Measurements from ENCODE around the gene HIVEP2.

Gene HIVEP2

GRCh38 chr6:142810952-142811514, 133.9 kb downstream of the HIVEP2 start:
- no peak for DNase-seq

GRCh38 chr6:142809947-142810346, 135.0 kb downstream of the HIVEP2 start:
- no peak for DNase-seq

GRCh38 chr6:142808405-142809061, 136.4 kb downstream of the HIVEP2 start:
- no peak for DNase-seq

- DNase-seq: no peak
Measured at GRCh38 chr6:142805042-142805441, 139.9 kb downstream of the HIVEP2 start.

- no peak for DNase-seq
Measured at GRCh38 chr6:142804490-142804889, 140.5 kb downstream of the HIVEP2 start.

- no peak for DNase-seq
Measured at GRCh38 chr6:142803495-142804058, 141.4 kb downstream of the HIVEP2 start.

- no peak for DNase-seq
Measured at GRCh38 chr6:142803032-142803431, 141.9 kb downstream of the HIVEP2 start.

- no peak for DNase-seq
Measured at GRCh38 chr6:142802124-142802523, 142.9 kb downstream of the HIVEP2 start.

GRCh38 chr6:142800240-142800639, 144.7 kb downstream of the HIVEP2 start:
- no peak for DNase-seq

- DNase-seq: no peak
Measured at GRCh38 chr6:142799639-142800038, 145.3 kb downstream of the HIVEP2 start.

GRCh38 chr6:142797159-142797558, 147.8 kb downstream of the HIVEP2 start:
- no peak for DNase-seq

GRCh38 chr6:142796571-142796970, 148.4 kb downstream of the HIVEP2 start:
- no peak for DNase-seq

- no peak for DNase-seq
Measured at GRCh38 chr6:142796024-142796423, 149.0 kb downstream of the HIVEP2 start.

GRCh38 chr6:142794424-142794823, 150.6 kb downstream of the HIVEP2 start:
- DNase-seq: no peak

GRCh38 chr6:142790257-142790656, 154.7 kb downstream of the HIVEP2 start:
- no peak for DNase-seq

GRCh38 chr6:142787422-142787821, 157.6 kb downstream of the HIVEP2 start:
- DNase-seq: no peak

GRCh38 chr6:142786476-142786875, 158.5 kb downstream of the HIVEP2 start:
- DNase-seq: no peak

GRCh38 chr6:142784344-142784743, 160.6 kb downstream of the HIVEP2 start:
- no peak for DNase-seq

GRCh38 chr6:142783499-142783898, 161.5 kb downstream of the HIVEP2 start:
- no peak for DNase-seq

- no peak for DNase-seq
Measured at GRCh38 chr6:142781129-142781528, 163.8 kb downstream of the HIVEP2 start.

- no peak for DNase-seq
Measured at GRCh38 chr6:142773859-142774648, 170.9 kb downstream of the HIVEP2 start.

- no peak for DNase-seq
Measured at GRCh38 chr6:142773324-142773723, 171.7 kb downstream of the HIVEP2 start.

GRCh38 chr6:142771162-142771561, 173.8 kb downstream of the HIVEP2 start:
- no peak for DNase-seq

GRCh38 chr6:142765306-142765705, 179.7 kb downstream of the HIVEP2 start:
- no peak for DNase-seq
